Endothelial cell of umbilical vein (primary cell): ENCODE data around the gene TSTD2.

Source experiments
- POLR2A ChIP-seq: IDR thresholded peaks from 2 replicates; pipeline ENCODE4 v1.6.1; 2012; ENCODE audit warnings: low read depth, mild to moderate bottlenecking, control low read depth, low read length
- TF ChIP-seq, protein P1 (sequence below), 2 donors: IDR thresholded peaks; 1 replicate in 1 of 2; 2 replicates in 1 of 2; pipeline ENCODE4 v1.5.1; 2011; ENCODE audit warnings: low read length in 2 of 2, mild to moderate bottlenecking in 2 of 2, moderate library complexity in 2 of 2, control low read depth in 1 of 2, inconsistent platforms in 1 of 2, low read depth in 1 of 2; ENCODE audit not compliant: insufficient read depth in 1 of 2; ENCODE audit errors: extremely low read depth in 1 of 2

DNA sequence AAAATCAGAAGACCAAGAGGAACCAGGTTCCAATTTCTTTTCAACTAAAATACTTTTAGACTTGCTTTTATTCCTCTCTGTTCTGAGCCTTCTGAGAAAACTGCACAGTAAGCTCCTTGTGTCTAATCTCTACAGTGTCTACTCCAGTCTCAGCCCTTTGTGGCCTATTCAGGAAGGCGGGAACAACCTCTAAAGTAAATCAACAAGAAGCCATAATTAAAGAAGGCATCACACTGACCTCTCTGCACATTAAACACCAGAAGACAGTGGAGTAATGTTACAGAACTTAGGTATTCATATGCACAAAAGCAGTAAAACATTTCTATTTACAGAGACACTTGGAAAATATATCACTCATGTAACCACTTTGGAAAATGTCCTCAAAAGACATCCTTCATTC is 49.1 kb upstream of the TSTD2 start:
- TF ChIP-seq POLR2A: no peak
- TF ChIP-seq, protein P1, sequence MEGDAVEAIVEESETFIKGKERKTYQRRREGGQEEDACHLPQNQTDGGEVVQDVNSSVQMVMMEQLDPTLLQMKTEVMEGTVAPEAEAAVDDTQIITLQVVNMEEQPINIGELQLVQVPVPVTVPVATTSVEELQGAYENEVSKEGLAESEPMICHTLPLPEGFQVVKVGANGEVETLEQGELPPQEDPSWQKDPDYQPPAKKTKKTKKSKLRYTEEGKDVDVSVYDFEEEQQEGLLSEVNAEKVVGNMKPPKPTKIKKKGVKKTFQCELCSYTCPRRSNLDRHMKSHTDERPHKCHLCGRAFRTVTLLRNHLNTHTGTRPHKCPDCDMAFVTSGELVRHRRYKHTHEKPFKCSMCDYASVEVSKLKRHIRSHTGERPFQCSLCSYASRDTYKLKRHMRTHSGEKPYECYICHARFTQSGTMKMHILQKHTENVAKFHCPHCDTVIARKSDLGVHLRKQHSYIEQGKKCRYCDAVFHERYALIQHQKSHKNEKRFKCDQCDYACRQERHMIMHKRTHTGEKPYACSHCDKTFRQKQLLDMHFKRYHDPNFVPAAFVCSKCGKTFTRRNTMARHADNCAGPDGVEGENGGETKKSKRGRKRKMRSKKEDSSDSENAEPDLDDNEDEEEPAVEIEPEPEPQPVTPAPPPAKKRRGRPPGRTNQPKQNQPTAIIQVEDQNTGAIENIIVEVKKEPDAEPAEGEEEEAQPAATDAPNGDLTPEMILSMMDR (IDR thresholded peaks at IDR 0.05; ENCODE audit: extremely low read depth in 1 of 2, insufficient read depth in 1 of 2, low read depth in 1 of 2, low read length in 2 of 2): no peak
